ENCODE results near the gene CALCR.

The CALCR gene

GRCh38 chr7:93448176-93448575 lies 126.3 kb downstream of the CALCR start:
- no peak for DNase-seq (ENCODE audit: low spot score)
- no peak for FAIRE-seq

GRCh38 chr7:93447509-93447908 lies 127.0 kb downstream of the CALCR start:
- FAIRE-seq (no peak), DNase-seq (ENCODE audit: low spot score) (no peak)

DNA sequence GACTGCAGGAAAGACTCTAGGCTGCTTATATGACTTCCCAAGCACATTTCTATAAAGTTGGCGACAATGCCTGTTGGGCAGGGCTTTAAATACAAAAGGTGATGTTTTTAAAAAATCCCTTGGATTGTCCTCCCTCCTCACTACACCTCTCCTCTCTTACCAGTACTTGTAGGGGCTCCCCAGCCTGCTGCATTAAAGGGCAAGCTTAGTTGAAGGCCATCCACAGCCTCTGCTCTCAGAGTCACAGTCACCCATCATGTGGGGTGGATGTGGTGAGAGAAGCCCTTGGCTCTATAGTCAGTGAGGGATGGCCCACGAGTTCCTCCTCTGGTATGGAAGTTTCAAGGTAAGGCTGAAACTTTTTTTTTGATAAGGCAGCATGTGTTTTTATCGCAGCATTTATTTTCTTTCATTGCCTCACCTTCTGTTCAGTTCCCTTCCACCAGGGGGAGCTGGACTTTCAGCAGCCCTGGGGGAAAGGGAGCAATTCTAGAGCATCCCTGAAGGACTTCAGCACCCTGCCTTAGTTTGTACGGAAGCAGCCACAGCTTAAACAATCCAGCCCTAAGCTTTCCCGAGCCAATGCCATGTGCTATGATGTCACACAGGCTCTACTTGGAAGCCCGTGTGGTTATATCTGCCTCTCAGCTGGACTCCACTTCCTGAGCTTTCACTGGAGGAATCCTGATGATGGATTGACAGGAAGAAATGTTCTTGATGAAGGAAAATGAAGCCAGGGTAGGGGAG lies 131.9 kb downstream of the CALCR start:
- DNase-seq (ENCODE audit: low spot score) (peak; percentile 22), FAIRE-seq (no peak)

GRCh38 chr7:93435791-93436190 lies 138.7 kb downstream of the CALCR start:
- DNase-seq (ENCODE audit: low spot score) (no peak), FAIRE-seq (no peak)

- FAIRE-seq (no peak), DNase-seq (ENCODE audit: low spot score) (no peak)
Measured at GRCh38 chr7:93432130-93432529, 142.4 kb downstream of the CALCR start.

DNA sequence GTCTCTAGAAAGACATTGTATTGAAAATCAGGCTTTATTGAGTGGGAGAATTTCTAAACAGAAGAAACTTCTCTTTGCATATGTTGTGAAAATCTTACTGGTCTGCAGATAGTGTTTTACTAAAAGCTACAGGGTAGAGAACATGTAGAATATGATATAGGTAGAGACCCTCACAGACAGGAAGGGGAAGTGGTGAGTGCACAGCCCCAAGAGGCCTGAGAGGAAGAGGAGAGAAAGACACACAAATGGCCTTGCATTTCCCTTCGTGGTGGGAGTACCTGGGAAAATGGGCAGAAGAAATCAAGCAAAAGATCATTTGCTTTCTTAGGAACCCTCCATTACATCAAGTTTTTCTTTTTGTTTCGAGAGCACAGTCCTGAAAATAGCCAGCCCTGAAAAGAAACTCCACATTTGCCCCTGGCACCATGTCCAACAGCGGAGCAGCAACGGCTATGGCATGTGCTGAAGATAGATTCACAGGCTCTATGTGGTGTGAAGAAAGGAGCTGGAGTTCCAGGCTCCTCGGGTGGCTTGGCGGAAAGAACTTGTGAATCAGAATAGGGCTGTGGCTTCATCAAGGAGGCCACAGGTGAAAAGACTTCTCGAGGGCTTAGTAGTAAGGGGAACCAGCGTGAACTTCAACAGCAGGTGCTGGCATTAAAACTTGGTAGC lies 143.5 kb downstream of the CALCR start:
- DNase-seq (ENCODE audit: low spot score) = no peak
- FAIRE-seq = no peak

DNA sequence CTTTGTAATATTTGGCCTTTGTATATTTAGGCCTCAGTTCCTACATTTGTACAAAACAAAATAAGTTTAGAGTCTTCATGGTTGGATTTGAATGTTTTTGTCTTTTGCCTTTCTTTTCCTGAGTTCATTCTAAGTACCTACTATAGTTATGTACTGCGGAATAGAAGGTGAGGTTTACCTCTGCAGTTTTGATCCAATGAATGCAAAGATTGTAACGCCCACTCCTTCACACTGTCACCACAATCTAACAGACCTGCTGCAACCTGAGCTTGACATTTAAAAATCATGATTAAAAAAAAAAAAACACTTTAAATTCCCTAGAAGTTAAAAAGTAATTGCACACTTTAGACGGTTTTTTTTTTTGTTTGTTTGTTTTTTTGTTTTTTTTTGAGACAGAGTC lies 145.0 kb downstream of the CALCR start:
- no peak for FAIRE-seq
- DNase-seq (ENCODE audit: low spot score) = no peak

- no peak for FAIRE-seq
- no peak for DNase-seq (ENCODE audit: low spot score)
Measured at GRCh38 chr7:93427107-93427506, 147.4 kb downstream of the CALCR start.

DNA sequence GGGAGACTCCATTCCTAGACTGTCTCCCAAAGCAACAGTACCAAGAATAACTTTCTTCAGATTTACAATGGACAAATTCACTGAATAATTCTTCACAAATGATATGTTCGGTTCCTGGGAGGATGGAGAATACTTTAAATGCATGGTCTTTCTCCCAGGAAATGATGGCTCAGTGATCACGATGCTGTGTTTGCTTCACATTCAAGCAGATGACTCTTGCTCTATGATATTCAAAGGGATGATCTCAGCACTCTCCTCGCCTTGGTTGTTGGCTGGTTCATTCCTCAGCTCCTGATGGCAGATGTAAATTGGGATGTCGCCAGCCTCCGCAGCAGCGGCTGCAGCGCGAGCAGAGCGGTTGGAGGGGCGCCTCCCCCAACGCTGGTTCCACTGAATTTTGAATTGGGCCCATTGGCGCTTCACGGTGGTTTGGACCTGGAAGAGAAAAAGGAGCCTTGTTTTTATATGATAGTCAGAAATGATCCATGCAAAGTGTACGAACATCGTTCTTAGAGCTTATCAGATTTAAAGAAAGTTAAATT lies 148.3 kb downstream of the CALCR start:
- no peak for FAIRE-seq
- no peak for DNase-seq (ENCODE audit: low spot score)

- FAIRE-seq (no peak), DNase-seq (ENCODE audit: low spot score) (no peak)
Measured at GRCh38 chr7:93414574-93414973, 159.9 kb downstream of the CALCR start.

- DNase-seq (ENCODE audit: low spot score) = no peak
- FAIRE-seq = no peak
Measured at GRCh38 chr7:93409324-93409723, 165.2 kb downstream of the CALCR start.

GRCh38 chr7:93407239-93407638 lies 167.3 kb downstream of the CALCR start:
- DNase-seq (ENCODE audit: low spot score) (no peak), FAIRE-seq (no peak)

- FAIRE-seq (no peak), DNase-seq (ENCODE audit: low spot score) (no peak)
Measured at GRCh38 chr7:93402944-93403343, 171.6 kb downstream of the CALCR start.

- DNase-seq (ENCODE audit: low spot score) = no peak
- no peak for FAIRE-seq
Measured at GRCh38 chr7:93399642-93400041, 174.9 kb downstream of the CALCR start.

DNA sequence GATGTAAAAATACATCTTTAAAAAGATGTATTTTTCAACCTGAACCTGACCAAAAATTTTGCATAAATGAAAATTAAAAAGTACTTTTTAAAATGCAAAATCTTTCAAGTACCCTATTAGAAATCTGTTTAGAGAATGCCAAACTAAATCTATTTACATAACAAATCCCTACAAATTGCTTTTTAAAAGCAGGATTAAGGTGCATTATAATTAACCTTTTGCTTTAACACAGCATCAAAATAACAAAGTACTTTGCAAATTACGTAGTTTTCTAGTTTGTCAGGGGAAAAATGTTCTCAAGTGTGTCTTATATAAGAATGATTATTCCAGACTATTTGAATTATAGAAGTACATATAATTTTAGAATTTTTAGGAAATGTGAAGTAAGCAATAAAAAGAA lies 181.5 kb downstream of the CALCR start:
- FAIRE-seq (no peak), DNase-seq (ENCODE audit: low spot score) (no peak)

- DNase-seq (ENCODE audit: low spot score) (peak; percentile 54), FAIRE-seq (peak; percentile 32)
Measured at GRCh38 chr7:93390660-93391059, 183.9 kb downstream of the CALCR start.

DNA sequence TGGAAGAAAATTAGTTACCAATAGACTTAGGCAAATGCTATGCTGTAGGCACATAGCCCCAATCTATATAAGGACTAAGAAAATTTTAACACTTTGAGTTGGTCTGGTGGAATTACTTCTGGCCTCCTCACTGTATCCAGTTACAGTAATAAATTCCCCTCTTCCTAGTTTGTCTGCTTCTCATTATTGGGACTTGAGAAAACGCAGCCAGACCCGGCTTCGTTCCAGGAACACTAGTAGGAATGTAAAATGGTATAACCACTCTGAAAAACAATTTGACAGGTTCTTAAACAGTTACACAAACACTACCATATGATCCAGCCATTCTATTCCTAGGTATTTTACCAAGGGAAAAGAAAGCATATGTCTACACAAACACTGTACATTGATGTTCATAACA lies 192.2 kb downstream of the CALCR start:
- DNase-seq (ENCODE audit: low spot score) (no peak), FAIRE-seq (no peak)

DNA sequence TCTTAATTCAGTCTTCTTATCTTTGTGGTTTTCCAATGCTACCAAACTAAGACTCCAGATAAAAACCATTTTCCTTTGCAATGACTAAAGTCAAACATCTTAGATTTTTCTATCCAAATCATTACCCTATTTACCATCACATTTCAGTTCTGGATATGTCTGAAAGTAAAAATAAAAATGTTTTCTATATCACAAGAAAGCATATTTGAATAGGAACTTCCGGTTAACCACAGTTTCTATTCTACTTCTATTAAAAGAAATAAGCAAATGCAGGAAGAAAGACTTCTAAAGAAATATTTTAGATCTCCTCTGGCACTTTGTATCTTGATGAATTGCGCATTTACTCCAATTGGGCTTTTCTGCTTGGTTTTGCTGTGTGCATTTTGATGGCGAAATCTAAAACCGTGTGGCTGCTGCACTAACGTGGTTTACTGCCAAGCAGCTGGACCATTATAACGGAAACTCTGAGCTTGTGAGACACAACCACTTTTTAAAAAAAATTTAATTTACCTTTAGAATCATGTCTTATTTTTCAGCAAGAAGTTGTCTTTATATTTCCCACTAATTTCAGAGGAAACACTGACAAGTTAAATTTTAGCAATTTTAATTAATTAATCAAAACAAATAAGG lies 196.3 kb downstream of the CALCR start:
- FAIRE-seq = no peak
- no peak for DNase-seq (ENCODE audit: low spot score)

- FAIRE-seq (no peak), DNase-seq (ENCODE audit: low spot score) (no peak)
Measured at GRCh38 chr7:93375603-93376002, 198.9 kb downstream of the CALCR start.

All from RCC 7860 (cell line).